GM23338 (cell line): ENCODE results near the gene PRKCQ. TPM values are rescaled to one million over a fixed set of nuclear protein-coding genes. Genes with fewer than 3 reads are reported as not detected.

ENCODE experiments used
- ATAC-seq: fragments of 200-7000 bp; cut with Tn5 transposase; 3 replicates; pipeline ENCODE4 v1.9.1; 2020
- DNase-seq: peaks from one replicate; pipeline ENCODE4 v3.0.0-alpha.2; 2015; ENCODE audit warnings: low spot score
- H2AFZ ChIP-seq: fragments of 200-600 bp; sonication (generic); 2 replicates; pipeline ENCODE4 v1.8.0; 2016; ENCODE audit warnings: antibody characterized with exemption, mild to moderate bottlenecking, moderate library complexity
- H3F3A ChIP-seq: fragments of 200-600 bp; sonication (generic); replicated peaks from 2 replicates; pipeline ENCODE4 v1.8.0; 2017; ENCODE audit warnings: antibody characterized with exemption, mixed run types, low read depth
- H3K27ac ChIP-seq: fragments of 200-600 bp; sonication (generic); 2 replicates; pipeline ENCODE4 v1.6.1; 2016; ENCODE audit warnings: low read depth
- H3K27me3 ChIP-seq: fragments of 200-600 bp; sonication (generic); 2 replicates; pipeline ENCODE4 v1.8.0; 2016; ENCODE audit warnings: mild to moderate bottlenecking, mixed run types, moderate library complexity; ENCODE audit not compliant: insufficient read depth
- H3K36me3 ChIP-seq: fragments of 200-600 bp; sonication (generic); 2 replicates; pipeline ENCODE4 v1.8.0; 2016; ENCODE audit warnings: mild to moderate bottlenecking; ENCODE audit not compliant: insufficient read depth
- H3K4me1 ChIP-seq: fragments of 200-600 bp; sonication (generic); 2 replicates; pipeline ENCODE4 v1.8.0; 2016; ENCODE audit warnings: mild to moderate bottlenecking, moderate library complexity; ENCODE audit not compliant: insufficient read depth
- H3K4me2 ChIP-seq: fragments of 200-600 bp; sonication (generic); 2 replicates; pipeline ENCODE4 v1.7.1; 2017; ENCODE audit warnings: mixed run types
- H3K4me3 ChIP-seq: fragments of 200-600 bp; sonication (generic); 2 replicates; pipeline ENCODE4 v1.6.1; 2016; ENCODE audit warnings: mixed run types
- H3K79me2 ChIP-seq: fragments of 200-600 bp; sonication (generic); replicated peaks from 2 replicates; pipeline ENCODE4 v1.8.0; 2017; ENCODE audit warnings: mild to moderate bottlenecking; ENCODE audit not compliant: insufficient read depth
- H3K9me2 ChIP-seq: fragments of 200-600 bp; sonication (generic); 2 replicates; pipeline ENCODE4 v1.8.0; 2017; ENCODE audit not compliant: insufficient read depth
- H4K20me1 ChIP-seq: fragments of 200-600 bp; sonication (generic); replicated peaks from 2 replicates; pipeline ENCODE4 v1.8.0; 2017; ENCODE audit warnings: mild to moderate bottlenecking; ENCODE audit not compliant: insufficient read depth
- H3K27ac Mint-ChIP-seq: 2 replicates; pipeline ENCODE4 v1.8.0; 2020; ENCODE audit warnings: inconsistent platforms, mild to moderate bottlenecking, moderate library complexity, mixed read lengths
- H3K27me3 Mint-ChIP-seq: 3 replicates; pipeline ENCODE4 v1.8.0; 2022; ENCODE audit warnings: low read depth, mild to moderate bottlenecking, moderate library complexity, mixed read lengths, inconsistent platforms; ENCODE audit not compliant: insufficient read depth, poor library complexity
- H3K36me3 Mint-ChIP-seq: 3 replicates; pipeline ENCODE4 v1.8.0; 2021; ENCODE audit warnings: low read depth, mild to moderate bottlenecking, inconsistent platforms, moderate library complexity, mixed read lengths
- H3K4me1 Mint-ChIP-seq: 3 replicates; pipeline ENCODE4 v1.8.0; 2020; ENCODE audit warnings: mild to moderate bottlenecking, inconsistent platforms, mixed read lengths
- H3K4me3 Mint-ChIP-seq: 3 replicates; pipeline ENCODE4 v1.8.0; 2021; ENCODE audit warnings: moderate library complexity, mild to moderate bottlenecking, inconsistent platforms, mixed read lengths
- H3K9me3 Mint-ChIP-seq: 3 replicates; pipeline ENCODE4 v1.8.0; 2020; ENCODE audit warnings: moderate library complexity, mild to moderate bottlenecking, inconsistent platforms, mixed read lengths
- ETS1 ChIP-seq: IDR thresholded peaks from 2 replicates; pipeline ENCODE4 v1.6.1; 2016; ENCODE audit warnings: antibody characterized with exemption
- EZH2 ChIP-seq: fragments of 200-600 bp; sonication (generic); IDR thresholded peaks from one replicate; pipeline ENCODE4 v1.8.0; 2017; ENCODE audit warnings: antibody characterized with exemption, mild to moderate bottlenecking, low read depth; ENCODE audit not compliant: unreplicated experiment
- EZH2phosphoT487 ChIP-seq: fragments of 200-600 bp; sonication (generic); IDR thresholded peaks from one replicate; pipeline ENCODE4 v1.8.1; 2018; ENCODE audit warnings: antibody characterized with exemption; ENCODE audit not compliant: unreplicated experiment
- JUNB ChIP-seq: IDR thresholded peaks from one replicate; pipeline ENCODE4 v1.6.1; 2016; ENCODE audit warnings: antibody characterized with exemption; ENCODE audit not compliant: unreplicated experiment
- NANOG ChIP-seq: IDR thresholded peaks from 2 replicates; pipeline ENCODE4 v1.6.1; 2016; ENCODE audit warnings: antibody characterized with exemption, borderline replicate concordance
- REST ChIP-seq: IDR thresholded peaks from one replicate; pipeline ENCODE4 v1.6.1; 2018; ENCODE audit warnings: antibody characterized with exemption; ENCODE audit not compliant: unreplicated experiment
- STAT1 ChIP-seq: IDR thresholded peaks from one replicate; pipeline ENCODE4 v1.6.1; 2016; ENCODE audit warnings: antibody characterized with exemption; ENCODE audit not compliant: unreplicated experiment
- ZNF114 ChIP-seq: fragments of 250-450 bp; sonication (Bioruptor Pico); IDR thresholded peaks from 2 replicates; pipeline ENCODE4 v1.5.0; 2020; ENCODE audit warnings: mild to moderate bottlenecking, moderate library complexity
- ZNF462 ChIP-seq: fragments of 250-450 bp; sonication (Bioruptor Pico); IDR thresholded peaks from 2 replicates; pipeline ENCODE4 v1.5.0; 2020; ENCODE audit warnings: mild to moderate bottlenecking, moderate library complexity
- polyA plus RNA-seq: library from polyadenylated mRNA; unstranded; fragments of >200 nt; fragmentation: Nextera tagmentation; extraction: Ambion mirVana; gene quantifications from 2 replicates; pipeline ENCODE4 v1.2.1, GENCODE V29; 2016
- total RNA-seq: library from RNA; depleted of rRNA; stranded (reverse); fragments of >200 nt; shearing (Covaris generic); gene quantifications from 2 replicates; pipeline ENCODE4 v1.2.3, GENCODE V29; 2014

PRKCQ gene
- total and polyA plus RNA-seq, 2 experiments from 2014 or later = 12.6 to 28.5 TPM

- TF ChIP-seq REST = no peak
- no peak for TF ChIP-seq ZNF462 (CRISPR knock-in tag)
Observed at GRCh38 chr10:6601246-6601805, 21.2 kb upstream of the PRKCQ start (continued).

GRCh38 chr10:6600224-6600987 is 20.3 kb upstream of the PRKCQ start:
- no peak overlapping the region for H3K4me2 ChIP-seq
- Mint-ChIP-seq H3K4me1 (peaks cover 14% of the 10 kb centered on the region; the same call in 2 of the 3 replicates), H3K4me3 (no peak overlapping the region), H3K27me3 (no peaks in the 10 kb centered on the region), H3K27ac (no peak overlapping the region), H3K9me3 (no peaks in the 10 kb centered on the region; the same call in 2 of the 3 replicates), H3K36me3 (peaks cover 6% of the 10 kb centered on the region; the same call in 1 of the 3 replicates)
- H3K4me1 ChIP-seq = peaks cover 14% of the 10 kb centered on the region
- H3K9me2 ChIP-seq = no peaks in the 10 kb centered on the region
- H3F3A ChIP-seq = 0 out of 2 replicates have a peak, but pooled peaks cover 3% of the 10 kb centered on the region
- H4K20me1 ChIP-seq = no peaks in the 10 kb centered on the region
- H3K27me3 ChIP-seq = no peaks in the 10 kb centered on the region
- no peak overlapping the region for H3K27ac ChIP-seq
- H3K4me3 ChIP-seq = no peak overlapping the region
- H2AFZ ChIP-seq = no peak overlapping the region
- H3K79me2 ChIP-seq = no peaks in the 10 kb centered on the region
- no peak for ATAC-seq
- H3K36me3 ChIP-seq = no peaks in the 10 kb centered on the region
- no peak for DNase-seq
- TF ChIP-seq JUNB (no peak), ZNF114 (CRISPR knock-in tag) (no peak), EZH2 (no peak), EZH2phosphoT487 (no peak), ETS1 (no peak), STAT1 (no peak), REST (no peak), NANOG (no peak)
